GM21737 (cell line): Measurements from ENCODE around the gene CPXM2.

ENCODE experiments used
- ATAC-seq: cut with Tn5 transposase; IDR thresholded peaks from one replicate; pipeline ENCODE4 v1.9.1; 2021; ENCODE audit warnings: mild to moderate bottlenecking, moderate library complexity; ENCODE audit not compliant: unreplicated experiment

Gene CPXM2

DNA sequence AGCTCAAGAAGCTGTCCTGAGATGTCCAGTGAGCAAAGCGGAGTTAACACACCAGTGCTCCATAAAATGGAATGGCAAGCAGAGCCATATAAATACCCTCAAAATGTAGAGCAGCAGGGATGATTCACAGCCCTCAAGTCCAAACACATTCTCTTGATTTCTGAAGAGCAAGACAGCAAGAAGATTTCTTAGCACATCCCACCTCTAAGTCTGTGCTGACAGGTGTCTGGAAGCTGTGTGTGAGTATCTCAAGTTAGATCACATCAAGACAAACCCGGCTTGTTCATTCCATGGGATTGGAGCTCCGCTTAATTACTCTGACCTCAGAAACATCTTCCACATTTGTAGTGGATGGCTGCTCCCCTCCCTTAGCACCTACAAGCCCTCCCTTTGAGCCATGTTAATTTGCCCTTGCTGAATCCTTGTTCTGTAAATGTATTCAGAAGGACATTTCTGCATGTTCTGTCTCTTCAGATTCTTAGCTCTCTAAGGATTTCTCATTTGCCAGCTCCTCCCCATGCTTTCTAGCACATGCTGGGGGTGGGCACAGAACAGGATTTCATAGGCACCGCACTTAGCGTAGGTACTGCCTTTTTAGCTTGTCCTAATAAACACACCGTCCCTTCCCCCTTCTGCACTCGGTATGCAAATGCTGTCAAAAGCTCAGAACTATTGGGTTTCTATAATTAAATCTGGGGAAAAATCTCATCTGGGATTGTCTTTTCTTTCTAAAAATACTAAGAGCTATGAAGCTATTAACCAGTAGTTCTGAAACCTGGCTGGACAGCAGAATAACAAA is 112.7 kb downstream of the CPXM2 start:
- no peak for ATAC-seq

DNA sequence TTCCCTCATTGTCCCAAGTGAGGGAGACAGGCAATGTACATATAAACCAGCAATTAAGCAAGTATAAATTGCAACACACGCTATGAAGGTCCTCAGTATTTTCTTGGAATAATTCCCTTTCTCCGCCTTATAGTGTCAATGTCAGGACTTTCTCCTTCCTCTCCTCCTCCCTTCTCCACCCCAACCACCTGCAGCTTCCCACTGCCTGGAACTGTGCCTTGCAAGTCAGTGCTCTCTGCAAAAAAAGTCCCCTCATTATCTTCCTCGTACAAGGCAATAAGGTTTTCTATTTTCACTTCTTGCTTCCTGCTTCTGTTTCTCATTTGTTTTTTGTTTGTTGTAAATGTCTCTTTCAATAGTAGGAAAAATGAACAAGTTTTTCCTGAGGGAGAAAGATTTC is 113.7 kb downstream of the CPXM2 start:
- no peak for ATAC-seq

DNA sequence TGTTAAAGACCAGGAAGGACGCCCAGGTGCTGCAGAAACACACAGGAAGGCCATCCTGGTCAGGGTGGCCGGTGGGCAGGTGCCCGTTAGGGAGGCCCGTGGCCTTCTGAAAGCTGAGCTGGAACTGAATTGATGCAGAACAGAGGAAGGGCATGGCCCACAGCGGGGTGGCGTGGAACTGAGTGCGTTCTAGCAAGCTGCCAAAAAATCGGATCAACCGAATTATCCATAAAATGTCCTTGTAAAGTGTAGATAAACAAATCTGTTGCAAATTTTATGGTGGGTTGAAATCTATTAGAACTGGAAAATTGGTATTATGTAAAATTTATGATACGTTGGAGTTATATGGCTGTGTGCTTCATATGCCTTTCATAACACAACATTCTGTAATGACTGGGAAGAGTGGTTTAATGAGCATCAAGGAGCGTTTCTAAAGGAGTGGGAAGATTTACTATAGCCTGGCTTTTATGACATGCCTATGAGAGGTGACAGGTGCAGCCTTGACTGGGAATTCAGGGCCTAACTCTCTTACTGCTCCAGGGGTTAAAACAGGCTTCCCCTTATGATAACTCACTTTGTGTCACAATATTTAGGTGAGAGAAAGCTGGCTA is 117.4 kb downstream of the CPXM2 start:
- no peak for ATAC-seq

DNA sequence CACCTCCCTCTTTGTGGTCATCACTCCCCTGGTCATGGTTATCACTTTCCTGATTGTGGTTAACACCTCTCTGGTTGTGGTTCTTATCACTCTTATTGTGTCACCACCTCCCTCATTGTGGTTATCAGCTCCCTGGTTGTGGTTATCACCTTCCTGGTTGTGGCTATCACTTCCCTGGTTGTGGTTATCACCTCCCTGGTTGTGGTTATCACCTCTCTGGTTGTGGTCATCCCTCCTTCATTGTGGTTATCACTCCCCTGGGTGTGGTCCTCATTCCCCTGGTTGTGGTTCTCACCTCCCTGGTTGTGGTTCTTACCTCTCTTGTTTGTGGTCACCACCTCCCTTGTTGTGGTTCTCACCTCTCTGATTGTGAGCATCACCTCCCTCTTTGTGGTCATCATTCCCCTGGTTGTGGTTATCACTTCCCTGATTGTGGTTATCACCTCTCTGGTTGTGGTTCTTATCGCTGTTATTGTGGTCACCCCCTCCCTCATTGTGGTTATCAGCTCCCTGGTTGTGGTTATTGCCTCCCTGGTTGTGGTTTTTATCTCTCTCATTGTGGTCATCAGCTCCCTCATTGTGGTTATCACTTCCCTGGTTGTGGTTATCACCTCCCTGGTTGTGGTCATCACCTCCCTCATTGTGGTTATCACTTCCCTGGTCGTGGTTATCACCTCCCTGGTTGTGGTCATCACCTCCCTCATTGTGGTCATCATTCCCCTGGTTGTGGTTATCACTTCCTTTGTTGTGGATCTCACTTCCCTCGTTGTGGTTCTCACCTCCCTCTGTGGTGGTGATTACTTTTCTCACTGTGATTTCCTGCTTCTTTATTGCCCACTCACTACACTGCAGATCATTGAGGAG is 118.7 kb downstream of the CPXM2 start:
- ATAC-seq = no peak

DNA sequence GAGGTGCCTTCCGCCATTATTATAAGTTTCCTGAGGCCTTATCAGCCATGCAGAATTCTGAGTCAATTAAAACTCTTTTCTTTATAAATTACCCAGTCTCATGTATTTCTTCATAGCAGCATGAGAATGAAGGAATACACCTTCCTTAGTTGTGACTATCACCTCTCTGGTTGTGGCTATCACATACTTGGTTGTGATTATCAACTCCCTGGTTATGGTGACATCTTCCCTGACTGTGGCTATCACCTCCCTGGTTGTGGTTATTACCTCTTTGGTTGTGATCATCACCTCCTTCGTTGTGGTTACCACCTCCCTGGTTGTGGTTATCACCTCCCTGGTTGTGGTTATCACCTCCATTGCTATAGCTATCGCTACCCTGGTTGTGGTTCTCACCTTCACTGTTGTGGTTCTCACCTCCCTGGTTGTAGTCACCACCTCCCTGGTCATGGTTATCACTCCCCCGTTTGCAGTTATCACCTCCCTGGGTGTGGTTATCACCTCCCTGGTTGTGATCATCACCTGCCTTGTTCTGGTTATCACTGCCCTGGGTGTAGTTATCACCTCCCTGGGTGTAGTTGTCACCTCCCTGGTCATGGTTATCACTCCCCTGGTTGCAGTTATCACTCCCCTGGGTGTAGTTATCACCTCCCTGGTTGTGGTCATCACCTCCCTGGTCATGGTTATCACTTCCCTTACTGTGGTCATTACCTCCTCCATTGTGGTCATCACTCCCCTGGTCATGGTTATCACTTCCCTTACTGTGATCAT is 119.5 kb downstream of the CPXM2 start:
- no peak for ATAC-seq

DNA sequence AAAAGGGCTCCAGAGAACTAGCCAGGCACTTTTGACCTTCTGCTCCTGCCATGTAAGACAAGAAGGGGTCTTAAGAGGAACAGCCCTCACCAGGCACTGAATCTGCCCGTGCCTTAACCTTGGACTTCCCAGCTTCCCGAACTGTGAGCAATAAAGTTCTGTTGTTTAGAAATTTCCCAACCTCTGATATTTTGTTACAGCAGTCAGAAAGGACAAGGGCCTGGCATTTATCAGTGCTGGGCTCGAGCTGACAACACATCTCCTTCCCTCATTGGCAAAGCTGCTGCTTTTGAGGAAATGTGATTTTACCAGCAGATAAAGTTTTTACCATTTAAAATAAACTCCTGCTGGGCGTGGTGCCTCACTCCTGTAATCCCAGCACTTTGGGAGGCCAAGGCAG is 122.0 kb downstream of the CPXM2 start:
- ATAC-seq = no peak

DNA sequence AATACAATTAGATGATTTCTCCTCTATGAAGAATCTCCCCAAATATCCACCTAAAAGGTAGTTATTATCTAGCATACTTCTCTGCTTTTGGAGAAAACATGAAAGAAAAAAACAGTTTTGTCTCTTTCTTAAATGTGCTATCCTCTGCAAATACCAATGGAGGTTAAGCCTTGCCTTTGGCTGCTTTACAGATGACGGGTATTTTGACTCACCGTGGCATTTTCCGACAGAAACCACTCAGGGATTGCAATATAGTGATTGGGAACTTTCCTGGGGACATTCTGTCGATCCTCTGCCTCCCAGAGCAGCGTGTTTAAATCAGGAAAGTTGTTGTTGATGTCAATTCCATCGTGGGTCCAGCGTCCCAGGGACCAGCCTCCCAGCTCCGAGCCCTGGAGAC is 124.8 kb downstream of the CPXM2 start:
- ATAC-seq = no peak

DNA sequence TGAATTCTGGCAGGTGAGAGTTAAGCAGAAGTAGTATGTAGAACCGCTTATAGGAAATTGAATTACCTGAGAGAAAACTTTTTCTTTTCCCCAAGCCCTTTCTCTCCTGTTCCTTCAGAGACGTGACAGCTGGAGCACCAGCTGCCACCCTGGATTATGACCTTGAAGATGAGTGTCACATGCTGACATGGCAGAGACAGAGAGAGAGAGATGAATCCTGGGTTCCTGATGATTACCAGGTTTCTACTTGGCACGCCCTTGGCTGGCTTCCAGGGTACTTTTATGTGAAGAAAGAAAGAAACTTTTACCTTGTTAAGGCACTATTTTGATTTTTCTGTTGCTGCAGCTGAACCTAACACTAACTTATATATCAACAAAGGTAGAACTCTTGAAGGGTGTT is 125.6 kb downstream of the CPXM2 start:
- ATAC-seq = no peak

DNA sequence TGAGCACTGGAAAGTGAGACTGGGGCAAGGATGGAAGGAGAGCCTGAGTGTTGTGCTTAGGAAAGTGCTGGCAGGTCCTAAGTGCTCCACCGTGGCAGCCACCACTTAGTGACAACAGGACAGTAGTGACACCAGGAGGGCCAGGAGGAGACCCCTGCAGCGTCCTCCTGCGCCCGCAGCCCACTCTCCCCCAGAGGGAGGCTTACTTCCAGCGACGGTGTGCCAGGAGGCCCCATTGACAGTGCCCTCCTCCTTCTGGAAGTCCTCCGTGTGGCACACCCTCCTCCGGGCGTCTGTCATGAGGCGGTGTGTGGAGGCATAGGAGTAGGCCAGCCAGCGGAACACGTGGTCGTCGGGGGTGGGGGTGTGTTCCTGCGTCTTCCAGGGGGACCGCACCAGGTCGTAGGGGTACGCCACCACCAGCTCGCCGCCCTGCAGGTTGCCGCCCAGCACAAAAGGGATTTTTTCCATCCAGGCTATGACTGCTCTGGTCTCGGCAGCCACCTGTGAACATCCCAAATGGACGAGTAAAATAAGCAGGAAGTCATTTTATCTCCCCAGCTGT is 129.9 kb downstream of the CPXM2 start:
- no peak for ATAC-seq

DNA sequence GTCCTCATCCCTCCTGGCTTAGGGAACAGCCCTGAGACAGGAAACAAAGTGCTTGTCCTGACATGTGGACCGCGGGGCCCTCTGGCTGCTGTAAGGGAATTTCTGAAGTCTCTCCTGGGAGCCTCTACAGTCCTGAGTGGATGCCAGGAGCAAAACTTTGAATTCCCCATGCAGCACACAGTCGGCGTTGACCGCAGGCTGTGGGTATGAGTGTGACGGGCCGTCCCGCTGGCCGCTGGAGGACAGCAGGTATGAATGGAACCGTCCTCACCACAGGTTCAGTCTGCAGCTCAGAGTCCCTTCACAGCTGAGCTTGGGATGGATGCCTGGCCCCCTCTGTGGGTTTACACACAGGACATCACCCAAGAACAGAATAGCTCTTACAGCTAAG is 130.6 kb downstream of the CPXM2 start:
- ATAC-seq = no peak

DNA sequence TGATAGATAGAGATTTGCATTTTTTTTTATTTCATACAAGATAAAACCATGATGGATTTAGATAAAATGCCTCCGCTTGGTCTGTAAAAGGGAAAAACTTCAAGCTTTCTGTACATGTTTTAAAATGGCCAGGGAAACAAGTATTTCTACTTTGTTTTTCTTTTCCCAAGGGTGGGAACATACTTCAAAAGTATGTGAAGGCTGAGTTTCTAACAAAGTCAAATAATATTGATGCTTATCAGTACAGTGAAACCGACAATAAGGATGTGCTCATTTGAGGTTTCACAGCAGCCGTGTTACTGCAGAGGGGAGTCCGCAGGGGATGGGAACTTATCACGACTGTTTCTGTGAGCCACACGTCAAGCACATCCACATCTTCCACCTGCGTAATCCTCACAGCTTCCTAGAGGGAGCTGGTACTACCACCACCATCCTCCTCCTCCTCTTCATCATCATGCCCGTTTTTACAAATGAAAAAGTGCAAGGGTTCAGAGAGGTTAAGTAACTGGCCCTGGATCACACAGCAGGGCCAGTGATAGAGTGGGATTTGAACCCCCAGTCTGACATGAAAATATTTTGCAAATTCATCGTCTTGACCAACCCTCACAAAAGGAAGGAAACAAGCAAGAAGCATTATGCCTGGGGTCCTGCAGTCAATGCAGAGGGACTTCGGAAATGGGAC is 131.1 kb downstream of the CPXM2 start:
- no peak for ATAC-seq

DNA sequence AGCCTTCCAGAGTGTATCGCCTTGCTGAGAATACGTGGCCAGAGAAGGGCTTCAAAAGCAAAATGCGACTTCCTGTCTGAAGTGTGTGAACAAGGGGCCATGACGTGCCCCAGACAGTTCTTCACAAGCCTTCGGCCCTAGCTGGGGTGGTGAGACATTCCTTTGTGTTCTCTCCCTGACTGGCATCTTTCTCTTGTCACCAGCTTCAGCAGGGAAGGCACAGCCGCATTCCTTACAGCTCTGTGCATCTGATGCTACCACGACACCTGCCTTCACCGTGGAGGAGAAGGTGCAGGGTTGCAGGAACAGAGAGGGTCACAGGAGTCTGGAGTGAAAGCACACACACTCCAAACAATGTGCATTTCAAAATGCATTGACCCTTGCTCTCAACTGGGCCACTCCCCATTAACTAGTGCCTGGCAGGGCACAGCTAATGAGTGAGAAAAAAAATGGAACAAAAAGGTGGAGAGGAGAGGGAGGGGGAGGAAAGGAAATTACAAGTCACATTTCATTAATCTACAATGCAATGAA is 132.0 kb downstream of the CPXM2 start:
- no peak for ATAC-seq

DNA sequence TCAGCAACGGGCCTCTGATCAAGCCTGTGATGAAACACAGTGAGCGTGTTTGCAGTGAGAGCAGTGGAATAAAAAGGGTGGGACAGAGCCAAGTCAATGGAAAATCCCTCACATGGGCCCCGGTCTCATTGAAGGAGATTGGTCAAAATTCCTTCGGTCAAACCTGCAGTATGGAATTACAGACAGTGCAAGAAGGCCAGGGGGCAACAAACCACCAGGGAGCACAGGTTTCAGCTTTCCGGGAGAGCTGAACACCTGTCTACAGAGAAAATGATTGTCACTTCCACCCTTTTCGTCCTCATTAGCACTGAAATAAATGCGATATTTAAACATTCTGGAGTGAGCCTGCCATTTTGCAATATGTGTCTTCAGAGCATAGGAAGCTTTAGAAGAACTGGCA is 132.6 kb downstream of the CPXM2 start:
- no peak for ATAC-seq

DNA sequence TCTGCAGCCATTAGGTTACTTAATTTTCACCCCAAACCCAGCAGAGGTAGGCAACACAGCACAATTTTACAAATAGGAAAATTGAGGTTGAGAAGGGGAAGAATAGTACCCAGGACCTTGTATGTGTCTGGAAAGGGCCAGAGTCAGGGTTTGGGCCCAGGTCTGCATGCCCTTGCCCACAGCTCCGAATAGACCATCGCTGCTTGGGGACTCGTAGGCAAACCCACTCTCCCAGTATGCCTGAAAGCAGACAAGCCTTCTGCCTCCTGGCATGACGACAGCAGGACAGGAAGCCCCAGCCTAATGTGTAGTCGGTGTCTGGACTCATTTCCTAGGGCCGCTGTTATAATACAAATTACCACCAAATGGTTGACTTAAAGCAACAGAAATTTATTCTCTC is 133.8 kb downstream of the CPXM2 start:
- no peak for ATAC-seq

DNA sequence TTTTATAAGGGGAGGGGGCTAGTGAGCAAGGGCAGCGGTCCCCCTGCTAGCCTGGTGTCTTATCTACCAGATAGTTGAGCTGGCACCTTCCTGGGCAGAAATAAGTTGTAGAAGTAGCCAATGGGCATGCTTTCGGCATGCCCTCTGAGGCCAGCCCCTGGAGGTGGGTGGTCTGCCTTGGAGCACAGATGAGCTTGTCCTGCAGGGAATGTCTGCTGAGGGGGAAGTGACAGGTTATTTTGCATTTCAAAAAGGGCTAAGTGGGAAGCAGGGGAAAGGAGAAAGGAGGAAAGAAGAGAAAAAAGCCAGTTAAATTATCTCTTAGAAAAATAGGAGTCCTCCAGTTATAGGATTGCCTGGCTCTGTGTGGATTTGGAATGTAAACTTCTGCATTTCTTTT is 136.5 kb downstream of the CPXM2 start:
- no peak for ATAC-seq

DNA sequence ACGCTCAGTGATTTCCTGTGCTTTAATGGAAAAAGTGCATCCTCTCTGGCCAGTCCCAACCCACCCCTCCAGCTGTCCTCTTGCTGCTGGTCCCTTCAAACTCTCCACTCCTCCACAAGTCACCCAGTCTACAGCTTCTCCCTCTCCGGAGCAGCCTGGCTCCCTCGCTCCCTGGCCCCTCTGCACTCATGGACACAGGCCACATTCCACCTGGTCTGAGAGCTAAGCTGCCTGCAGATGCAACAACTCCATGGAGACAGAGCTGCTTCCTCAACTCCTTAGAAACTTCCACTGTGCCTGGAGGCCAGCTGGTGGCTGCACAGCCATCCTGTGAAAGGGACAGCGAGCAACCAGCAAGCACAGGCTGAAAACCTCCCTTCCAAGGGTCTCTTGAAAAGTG is 137.5 kb downstream of the CPXM2 start:
- no peak for ATAC-seq

DNA sequence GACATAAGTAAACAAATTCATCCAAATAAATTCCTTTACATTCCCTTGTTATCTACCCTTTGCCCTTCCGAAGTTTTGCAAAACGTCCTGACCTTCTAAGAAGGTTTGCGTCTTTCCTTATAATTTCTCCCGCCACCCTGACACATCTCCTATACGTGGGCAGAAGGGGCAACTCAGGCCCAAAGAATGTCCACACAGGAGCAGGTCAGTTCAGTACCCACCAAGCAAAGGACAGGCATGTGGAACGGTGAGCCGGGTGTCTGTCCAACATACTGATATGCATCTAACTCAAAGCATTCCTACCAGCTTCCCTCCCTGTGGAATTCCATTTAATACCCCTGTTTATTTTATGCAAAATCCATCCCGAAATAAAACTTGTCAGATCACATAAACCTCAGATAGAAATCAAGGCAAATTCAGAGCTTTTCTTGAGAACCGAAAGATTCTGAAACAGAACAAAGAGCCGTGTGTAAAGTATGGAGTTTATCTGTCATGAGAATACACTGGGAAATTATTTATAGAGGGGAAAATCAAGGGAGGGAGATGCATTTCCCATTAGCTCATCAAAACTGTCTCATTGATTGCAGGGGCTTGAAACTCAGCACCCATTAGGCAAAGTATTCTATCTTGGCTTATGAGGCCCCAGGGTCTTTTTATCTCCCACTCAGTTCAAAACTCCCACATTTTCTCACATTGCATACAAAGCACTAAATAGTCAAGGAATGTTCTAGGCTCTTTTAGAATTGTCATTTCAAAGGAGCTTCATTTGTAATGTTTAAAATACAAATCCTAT is 140.1 kb downstream of the CPXM2 start:
- no peak for ATAC-seq

DNA sequence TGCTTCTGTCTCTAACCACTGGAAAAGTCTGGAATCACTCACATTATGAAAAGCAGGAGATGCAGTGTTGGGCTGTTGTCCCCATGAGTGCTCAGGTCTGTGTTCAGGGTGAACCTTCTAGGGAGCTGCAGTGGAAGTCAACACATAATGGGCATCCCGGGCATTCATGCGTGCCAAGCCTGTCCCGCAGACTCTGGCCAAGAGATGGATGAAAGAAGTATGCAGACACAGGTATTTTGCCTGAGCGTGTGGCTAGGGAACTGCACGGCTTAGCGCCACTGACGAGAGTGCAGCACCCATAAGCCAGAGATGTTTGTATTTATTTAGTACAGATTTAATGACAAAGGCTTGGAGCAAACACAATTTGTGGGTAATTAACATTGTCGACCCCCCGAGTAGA is 140.7 kb downstream of the CPXM2 start:
- no peak for ATAC-seq

DNA sequence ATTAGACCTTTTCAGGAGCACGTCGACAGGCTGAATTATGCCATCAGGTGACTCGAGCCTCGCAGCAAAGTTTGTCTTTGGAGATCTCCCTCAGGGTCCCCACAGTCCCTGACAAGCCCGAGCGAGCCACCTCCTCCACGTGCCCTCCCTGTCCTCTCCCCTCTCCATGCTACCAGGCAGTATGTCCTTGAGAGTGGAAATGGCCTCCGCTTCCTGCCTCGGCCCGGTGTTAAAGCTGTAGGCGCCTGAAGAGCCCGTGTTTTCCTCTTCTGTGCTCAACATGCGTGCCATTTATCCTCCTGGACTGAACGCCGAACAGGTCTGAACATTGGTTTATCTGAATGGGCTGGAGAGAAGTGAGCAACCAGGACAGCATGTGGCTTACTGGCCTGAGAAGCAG is 142.9 kb downstream of the CPXM2 start:
- no peak for ATAC-seq
